ENCODE results near the gene HSPD1. TPM values are rescaled to one million over a fixed set of nuclear protein-coding genes. Genes with fewer than 3 reads are reported as not detected.

The HSPD1 gene
- total and polyA plus RNA-seq, 2 of the 13 experiments (the other 11 are each of a cell fraction or from before 2014, with no cell fraction given), result 685 to 2,610 TPM

DNA sequence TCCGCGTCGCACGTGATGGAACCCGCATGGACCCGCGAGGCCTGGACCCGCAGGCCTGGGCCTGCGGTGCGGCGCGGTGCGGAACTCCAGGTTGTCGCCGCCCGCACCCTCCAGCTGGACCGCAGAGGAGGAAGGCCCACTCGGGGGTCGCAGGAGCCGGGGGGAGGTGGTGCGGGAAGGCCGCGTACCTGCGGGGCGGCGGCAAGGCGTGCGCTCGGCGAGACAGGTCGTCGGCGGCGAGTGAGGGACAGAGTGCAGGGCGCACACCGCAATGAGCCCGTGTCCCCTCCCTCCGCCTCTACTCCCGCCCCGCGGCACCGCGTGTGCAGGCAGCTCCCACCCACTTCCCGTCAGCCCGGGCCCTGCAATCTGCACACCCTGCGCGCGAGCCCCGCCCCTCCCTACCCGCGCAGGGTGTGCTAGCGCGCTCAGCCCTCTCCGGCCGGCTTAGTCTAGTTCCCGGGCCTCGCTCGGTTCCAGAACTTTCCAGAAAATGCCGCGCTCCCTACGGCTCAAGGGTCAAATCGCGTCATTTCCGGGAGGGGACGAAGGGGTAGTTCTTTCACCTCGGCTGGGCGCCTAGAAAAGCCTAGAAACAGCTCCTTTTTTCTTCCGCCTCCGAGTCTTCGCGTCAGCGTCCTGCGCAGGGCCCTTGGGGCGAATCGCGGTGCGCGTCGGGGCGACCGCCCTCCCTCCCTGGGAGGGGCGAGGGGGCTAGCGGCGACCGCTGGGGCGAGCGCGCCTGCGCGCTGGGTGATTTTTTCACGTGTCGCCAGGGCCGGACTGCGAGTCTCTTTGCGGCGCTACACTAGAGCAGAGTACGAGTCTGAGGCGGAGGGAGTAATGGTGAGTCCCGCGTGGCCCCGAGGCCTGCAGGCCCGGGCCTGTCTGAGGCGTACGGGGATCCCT, at the start of gene HSPD1, which contains the start of gene HSPE1 (continued):
- TF ChIP-seq, protein P1, sequence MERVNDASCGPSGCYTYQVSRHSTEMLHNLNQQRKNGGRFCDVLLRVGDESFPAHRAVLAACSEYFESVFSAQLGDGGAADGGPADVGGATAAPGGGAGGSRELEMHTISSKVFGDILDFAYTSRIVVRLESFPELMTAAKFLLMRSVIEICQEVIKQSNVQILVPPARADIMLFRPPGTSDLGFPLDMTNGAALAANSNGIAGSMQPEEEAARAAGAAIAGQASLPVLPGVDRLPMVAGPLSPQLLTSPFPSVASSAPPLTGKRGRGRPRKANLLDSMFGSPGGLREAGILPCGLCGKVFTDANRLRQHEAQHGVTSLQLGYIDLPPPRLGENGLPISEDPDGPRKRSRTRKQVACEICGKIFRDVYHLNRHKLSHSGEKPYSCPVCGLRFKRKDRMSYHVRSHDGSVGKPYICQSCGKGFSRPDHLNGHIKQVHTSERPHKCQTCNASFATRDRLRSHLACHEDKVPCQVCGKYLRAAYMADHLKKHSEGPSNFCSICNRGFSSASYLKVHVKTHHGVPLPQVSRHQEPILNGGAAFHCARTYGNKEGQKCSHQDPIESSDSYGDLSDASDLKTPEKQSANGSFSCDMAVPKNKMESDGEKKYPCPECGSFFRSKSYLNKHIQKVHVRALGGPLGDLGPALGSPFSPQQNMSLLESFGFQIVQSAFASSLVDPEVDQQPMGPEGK (CRISPR knock-in tag; IDR thresholded peaks at IDR 0.05), result peak; percentile 95; the same call in 1 of the 2 replicates
- TF ChIP-seq, protein P2, sequence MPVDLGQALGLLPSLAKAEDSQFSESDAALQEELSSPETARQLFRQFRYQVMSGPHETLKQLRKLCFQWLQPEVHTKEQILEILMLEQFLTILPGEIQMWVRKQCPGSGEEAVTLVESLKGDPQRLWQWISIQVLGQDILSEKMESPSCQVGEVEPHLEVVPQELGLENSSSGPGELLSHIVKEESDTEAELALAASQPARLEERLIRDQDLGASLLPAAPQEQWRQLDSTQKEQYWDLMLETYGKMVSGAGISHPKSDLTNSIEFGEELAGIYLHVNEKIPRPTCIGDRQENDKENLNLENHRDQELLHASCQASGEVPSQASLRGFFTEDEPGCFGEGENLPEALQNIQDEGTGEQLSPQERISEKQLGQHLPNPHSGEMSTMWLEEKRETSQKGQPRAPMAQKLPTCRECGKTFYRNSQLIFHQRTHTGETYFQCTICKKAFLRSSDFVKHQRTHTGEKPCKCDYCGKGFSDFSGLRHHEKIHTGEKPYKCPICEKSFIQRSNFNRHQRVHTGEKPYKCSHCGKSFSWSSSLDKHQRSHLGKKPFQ (CRISPR knock-in tag; IDR thresholded peaks at IDR 0.05; ENCODE audit: insufficient replicate concordance), result peak; percentile 98
- TF ChIP-seq MXI1 (IDR thresholded peaks at IDR 0.05; ENCODE audit: borderline replicate concordance, low read depth, low read length) (peak; percentile 95), ZMAT3 (CRISPR knock-in tag; conservative IDR thresholded peaks at IDR 0.05) (peak; percentile 99; the same call in 1 of the 2 replicates), ZBTB8A (CRISPR knock-in tag; IDR thresholded peaks at IDR 0.05; ENCODE audit: borderline replicate concordance, low read depth) (peak; percentile 62), ZNF563 (CRISPR knock-in tag; IDR thresholded peaks at IDR 0.05) (peak; percentile 95), ZNF124 (CRISPR knock-in tag; IDR thresholded peaks at IDR 0.05) (no peak; the same call in none of the 2 replicates), KDM2A (CRISPR knock-in tag; IDR thresholded peaks at IDR 0.05; ENCODE audit: borderline replicate concordance, low read depth) (peak; percentile 94), SNAI1 (CRISPR knock-in tag; IDR thresholded peaks at IDR 0.05; ENCODE audit: borderline replicate concordance) (peak; percentile 98), ZMYM3 (CRISPR knock-in tag; IDR thresholded peaks at IDR 0.05) (0 out of 2 replicates have a peak, but pooled peaks have one; percentile 22), NBN (conservative IDR thresholded peaks at IDR 0.05) (0 out of 2 replicates have a peak, but pooled peaks have one; percentile 11), NFIB (CRISPR knock-in tag; IDR thresholded peaks at IDR 0.05; ENCODE audit: borderline replicate concordance) (peak; percentile 96), ZNF34 (CRISPR knock-in tag; IDR thresholded peaks at IDR 0.05; ENCODE audit: borderline replicate concordance) (peak; percentile 98), ZNF598 (CRISPR knock-in tag; IDR thresholded peaks at IDR 0.05; ENCODE audit: borderline replicate concordance) (peak; percentile 80), MAFF (IDR thresholded peaks at IDR 0.05; ENCODE audit: low read depth, low read length) (no peak), NFRKB (IDR thresholded peaks at IDR 0.05) (no peak), MAFG (CRISPR knock-in tag; IDR thresholded peaks at IDR 0.05) (0 out of 2 replicates have a peak, but pooled peaks have one; percentile 82), ZNF446 (CRISPR knock-in tag; IDR thresholded peaks at IDR 0.05) (peak; percentile 86), ZNF331 (CRISPR knock-in tag; IDR thresholded peaks at IDR 0.05) (peak; percentile 83), ZC3H4 (CRISPR knock-in tag; IDR thresholded peaks at IDR 0.05; ENCODE audit: borderline replicate concordance) (peak; percentile 76; the same call in 1 of the 2 replicates), KLF6 (CRISPR knock-in tag; IDR thresholded peaks at IDR 0.05) (peak; percentile 99), RARA (CRISPR knock-in tag; IDR thresholded peaks at IDR 0.05) (peak; percentile 41; the same call in 1 of the 2 replicates), ZNF484 (CRISPR knock-in tag; IDR thresholded peaks at IDR 0.05; ENCODE audit: borderline replicate concordance, low read depth) (peak; percentile 81; the same call in 1 of the 2 replicates)
- TF ChIP-seq, protein P3, sequence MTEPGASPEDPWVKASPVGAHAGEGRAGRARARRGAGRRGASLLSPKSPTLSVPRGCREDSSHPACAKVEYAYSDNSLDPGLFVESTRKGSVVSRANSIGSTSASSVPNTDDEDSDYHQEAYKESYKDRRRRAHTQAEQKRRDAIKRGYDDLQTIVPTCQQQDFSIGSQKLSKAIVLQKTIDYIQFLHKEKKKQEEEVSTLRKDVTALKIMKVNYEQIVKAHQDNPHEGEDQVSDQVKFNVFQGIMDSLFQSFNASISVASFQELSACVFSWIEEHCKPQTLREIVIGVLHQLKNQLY (CRISPR knock-in tag; IDR thresholded peaks at IDR 0.05), result peak; percentile 89
- TF ChIP-seq, protein P4, sequence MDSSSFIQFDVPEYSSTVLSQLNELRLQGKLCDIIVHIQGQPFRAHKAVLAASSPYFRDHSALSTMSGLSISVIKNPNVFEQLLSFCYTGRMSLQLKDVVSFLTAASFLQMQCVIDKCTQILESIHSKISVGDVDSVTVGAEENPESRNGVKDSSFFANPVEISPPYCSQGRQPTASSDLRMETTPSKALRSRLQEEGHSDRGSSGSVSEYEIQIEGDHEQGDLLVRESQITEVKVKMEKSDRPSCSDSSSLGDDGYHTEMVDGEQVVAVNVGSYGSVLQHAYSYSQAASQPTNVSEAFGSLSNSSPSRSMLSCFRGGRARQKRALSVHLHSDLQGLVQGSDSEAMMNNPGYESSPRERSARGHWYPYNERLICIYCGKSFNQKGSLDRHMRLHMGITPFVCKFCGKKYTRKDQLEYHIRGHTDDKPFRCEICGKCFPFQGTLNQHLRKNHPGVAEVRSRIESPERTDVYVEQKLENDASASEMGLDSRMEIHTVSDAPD (CRISPR knock-in tag; IDR thresholded peaks at IDR 0.05), result peak; percentile 84
